ENCODE results near the gene DDX51.

- TF ChIP-seq CTCF (IDR thresholded peaks at IDR 0.05): no peak
- TF ChIP-seq POLR2A (IDR thresholded peaks at IDR 0.05): no peak
Measured at GRCh38 chr12:132161036-132161781, 17.1 kb upstream of the DDX51 start.

Measured in upper lobe of left lung (tissue), 4 donors.